Body of pancreas (tissue), 4 donors: ENCODE data around the gene NRDE2. TPM values are rescaled to one million over a fixed set of nuclear protein-coding genes. Genes with fewer than 3 reads are reported as not detected.

Source experiments
- ATAC-seq: fragments of 150-250 bp; one replicate; pipeline ENCODE4 v1.9.1; 2016
- DNase-seq, 4 donors: peaks; one replicate each; pipeline ENCODE4 v3.0.0-alpha.2; 2019
- H3K27ac ChIP-seq, 4 donors: fragments of 200-600 bp; sonication (generic); 1 replicate in 3 of 4; 2 replicates in 1 of 4; pipeline versions ENCODE4 v1.5.1 to v1.6.1; 2016 to 2019; ENCODE audit warnings: mild to moderate bottlenecking in 1 of 4, mixed read lengths in 1 of 4, moderate library complexity in 1 of 4
- H3K27me3 ChIP-seq, 2 donors: fragments of 200-600 bp; sonication (generic); one replicate each; pipeline ENCODE4 v1.6.0; 2016; ENCODE audit warnings: mild to moderate bottlenecking in 1 of 2
- H3K36me3 ChIP-seq, 2 donors: fragments of 200-600 bp; sonication (generic); replicated peaks in 1 of 2; 2 replicates each; pipeline ENCODE4 v1.5.1; 2016; ENCODE audit warnings: low read depth in 2 of 2; ENCODE audit not compliant: insufficient read depth in 1 of 2
- H3K4me1 ChIP-seq: fragments of 200-600 bp; sonication (generic); one replicate; pipeline ENCODE4 v1.6.0; 2016
- H3K4me3 ChIP-seq, 2 donors: fragments of 200-600 bp; sonication (generic); 1 replicate in 1 of 2; 2 replicates in 1 of 2; pipeline ENCODE4 v1.5.1; 2016 to 2019
- H3K9me3 ChIP-seq, 3 donors: fragments of 200-600 bp; sonication (generic); 1 replicate in 2 of 3; 2 replicates in 1 of 3; pipeline ENCODE4 v1.5.1; 2016
- POLR2A ChIP-seq, 3 donors: fragments of 450-650 bp; IDR thresholded peaks; one replicate each; pipeline ENCODE4 v1.6.1; 2016; ENCODE audit warnings: antibody characterized with exemption in 3 of 3, mild to moderate bottlenecking in 2 of 3
- WGBS, 2 donors: methylation state at CpG; one replicate each; pipeline ENCODE4 v1.1.5; 2017; 5-methylcytosine and 5-hydroxymethylcytosine counted together
- intact Hi-C: fragments of 100-400 bp; cut with DNase I; formaldehyde crosslinking; loops from one replicate; pipeline ENCODE4 v1.15.1; 2023
- total RNA-seq, 2 donors: library from RNA; depleted of rRNA; stranded (reverse); fragments of >200 nt; gene quantifications; one replicate each; pipeline ENCODE4 v1.1.0, GENCODE V29; 2016
- TF ChIP-seq, protein P1 (sequence below), 7 experiments: fragments of 450-650 bp in 4 of 7; fragments of 200-600 bp in 3 of 7; sonication (generic) in 3 of 7; IDR thresholded peaks; one replicate each; pipeline ENCODE4 v1.5.1; 2016 to 2019; ENCODE audit warnings: antibody characterized with exemption in 7 of 7

Gene NRDE2
- total RNA-seq, 2 donors from 2014 or later, result 11.7 to 65.6 TPM

DNA sequence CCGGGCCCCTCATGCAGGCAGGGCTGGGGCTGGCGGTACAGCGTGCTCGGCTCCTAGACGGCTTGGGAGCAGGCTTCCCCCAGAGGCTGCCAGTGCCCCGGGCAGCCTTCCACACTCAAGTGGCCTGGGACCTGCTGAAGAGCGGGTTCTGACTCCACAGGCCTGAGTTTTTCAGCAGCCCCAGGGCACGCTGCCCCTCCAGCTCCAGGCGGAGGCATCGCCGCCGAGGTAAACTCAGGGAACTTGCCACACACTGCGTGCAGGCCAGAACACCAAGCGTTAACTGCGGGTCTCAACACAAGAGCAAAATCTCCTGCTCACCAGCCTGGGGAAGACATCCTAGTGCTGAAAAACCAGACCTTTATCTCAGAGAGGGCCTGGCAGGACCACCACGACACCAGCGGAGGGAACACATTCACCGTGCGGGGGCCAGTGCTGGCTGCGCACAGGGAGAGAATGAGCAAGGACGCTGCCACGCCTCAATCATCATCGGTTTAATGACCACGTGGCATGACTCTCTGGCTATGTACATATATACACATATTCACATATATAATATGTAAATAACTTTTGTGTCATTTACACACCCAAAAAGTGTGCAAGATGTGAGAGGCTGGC, 54.1 kb downstream of the NRDE2 start:
- Histone ChIP-seq H3K27ac (no peak overlapping the region), H3K4me3 (no peak overlapping the region), H3K4me1 (no peaks in the 10 kb centered on the region), H3K27me3 (no peaks in the 10 kb centered on the region), H3K36me3 (peaks cover 5 to 17% of the 10 kb centered on the region in 2 donors), H3K9me3 (no peaks in the 10 kb centered on the region)
- no peak for TF ChIP-seq POLR2A (IDR thresholded peaks at IDR 0.05)
- TF ChIP-seq, protein P1, sequence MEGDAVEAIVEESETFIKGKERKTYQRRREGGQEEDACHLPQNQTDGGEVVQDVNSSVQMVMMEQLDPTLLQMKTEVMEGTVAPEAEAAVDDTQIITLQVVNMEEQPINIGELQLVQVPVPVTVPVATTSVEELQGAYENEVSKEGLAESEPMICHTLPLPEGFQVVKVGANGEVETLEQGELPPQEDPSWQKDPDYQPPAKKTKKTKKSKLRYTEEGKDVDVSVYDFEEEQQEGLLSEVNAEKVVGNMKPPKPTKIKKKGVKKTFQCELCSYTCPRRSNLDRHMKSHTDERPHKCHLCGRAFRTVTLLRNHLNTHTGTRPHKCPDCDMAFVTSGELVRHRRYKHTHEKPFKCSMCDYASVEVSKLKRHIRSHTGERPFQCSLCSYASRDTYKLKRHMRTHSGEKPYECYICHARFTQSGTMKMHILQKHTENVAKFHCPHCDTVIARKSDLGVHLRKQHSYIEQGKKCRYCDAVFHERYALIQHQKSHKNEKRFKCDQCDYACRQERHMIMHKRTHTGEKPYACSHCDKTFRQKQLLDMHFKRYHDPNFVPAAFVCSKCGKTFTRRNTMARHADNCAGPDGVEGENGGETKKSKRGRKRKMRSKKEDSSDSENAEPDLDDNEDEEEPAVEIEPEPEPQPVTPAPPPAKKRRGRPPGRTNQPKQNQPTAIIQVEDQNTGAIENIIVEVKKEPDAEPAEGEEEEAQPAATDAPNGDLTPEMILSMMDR (IDR thresholded peaks at IDR 0.05), result no peak
- DNase-seq (no peak), ATAC-seq (no peak)
- 88 to 96% methylated on average over 13 to 20 of the region's 24 CpGs for WGBS, 2 donors
- intact Hi-C loops, result no loop called here

DNA sequence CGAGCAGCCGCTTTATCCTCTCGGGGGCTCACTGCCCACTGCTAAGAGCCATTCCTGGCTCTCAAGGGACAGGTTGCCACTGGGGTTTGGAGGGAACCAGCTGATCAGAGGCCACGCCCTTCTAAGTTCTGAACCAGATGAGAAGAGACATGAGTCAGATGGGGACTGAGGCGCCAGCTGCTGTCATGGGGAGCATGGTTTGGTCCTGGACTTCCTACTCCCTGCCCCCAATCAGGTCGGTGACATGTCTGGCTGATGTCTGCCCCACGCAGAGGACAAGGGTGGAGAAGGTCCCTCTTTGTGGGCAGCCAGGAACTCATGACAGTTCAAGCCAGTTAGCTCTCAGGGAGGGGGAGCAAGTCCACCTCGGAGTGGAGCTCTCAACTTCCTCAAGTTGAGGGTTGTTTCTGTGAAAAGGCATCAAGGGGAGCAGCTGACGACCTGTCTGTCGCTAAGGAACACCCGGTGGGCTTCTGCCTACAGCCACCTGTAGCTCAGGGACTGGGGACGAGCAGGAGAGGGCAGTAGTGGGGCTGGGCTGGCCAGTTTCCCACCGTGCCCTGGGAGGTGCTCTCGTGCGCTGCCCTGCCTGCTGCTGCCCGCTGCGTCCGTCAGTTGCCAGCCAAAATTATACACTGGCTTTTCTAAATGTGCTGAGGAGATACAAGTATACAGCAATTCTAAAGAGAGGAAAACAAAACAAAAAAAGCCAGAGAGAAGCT, 54.9 kb downstream of the NRDE2 start:
- Histone ChIP-seq H3K36me3 (peaks cover 8 to 22% of the 10 kb centered on the region in 2 donors), H3K27ac (no peak overlapping the region), H3K4me3 (no peak overlapping the region), H3K4me1 (no peaks in the 10 kb centered on the region), H3K9me3 (no peaks in the 10 kb centered on the region), H3K27me3 (no peaks in the 10 kb centered on the region)
- intact Hi-C loops, result no loop called here
- no peak for ATAC-seq
- no peak for TF ChIP-seq POLR2A (IDR thresholded peaks at IDR 0.05)
- TF ChIP-seq, protein P1 (IDR thresholded peaks at IDR 0.05), result no peak
- 80 to 86% methylated on average over 14 to 18 of the region's 18 CpGs for WGBS, 2 donors
- no peak for DNase-seq

DNA sequence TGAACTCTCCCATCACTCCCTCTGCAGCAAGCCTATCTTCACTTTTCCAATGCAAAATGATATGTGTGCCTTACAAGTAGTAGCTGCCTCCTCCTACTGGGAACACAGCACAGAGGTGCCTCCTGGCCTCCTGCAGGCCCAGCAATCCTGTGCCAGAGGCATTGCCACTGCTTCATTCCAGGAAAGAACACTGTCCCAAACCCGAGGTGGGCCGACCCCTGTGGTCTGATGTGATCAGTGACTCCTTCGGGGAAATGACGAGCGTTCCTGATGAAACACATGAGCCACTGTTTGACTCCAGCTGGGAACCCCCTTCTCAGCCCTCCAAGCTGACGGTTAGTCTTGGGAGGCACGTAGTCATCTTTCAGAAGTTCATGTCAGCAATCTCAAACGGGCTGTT, 55.9 kb downstream of the NRDE2 start:
- intact Hi-C loops, result no loop called here
- ATAC-seq, result no peak
- 81 to 83% methylated on average over 8 of the region's 8 CpGs for WGBS, 2 donors
- peaks cover 8 to 27% of the 10 kb centered on the region in 2 donors for H3K36me3 ChIP-seq
- no peaks in the 10 kb centered on the region for H3K27me3 ChIP-seq
- H3K27ac ChIP-seq, result peak overlapping the region in 1 of 4 donors; percentile 44
- no peak overlapping the region for H3K4me3 ChIP-seq
- TF ChIP-seq, protein P1 (IDR thresholded peaks at IDR 0.05), result no peak
- H3K4me1 ChIP-seq, result no peaks in the 10 kb centered on the region
- no peaks in the 10 kb centered on the region for H3K9me3 ChIP-seq
- no peak for DNase-seq

DNA sequence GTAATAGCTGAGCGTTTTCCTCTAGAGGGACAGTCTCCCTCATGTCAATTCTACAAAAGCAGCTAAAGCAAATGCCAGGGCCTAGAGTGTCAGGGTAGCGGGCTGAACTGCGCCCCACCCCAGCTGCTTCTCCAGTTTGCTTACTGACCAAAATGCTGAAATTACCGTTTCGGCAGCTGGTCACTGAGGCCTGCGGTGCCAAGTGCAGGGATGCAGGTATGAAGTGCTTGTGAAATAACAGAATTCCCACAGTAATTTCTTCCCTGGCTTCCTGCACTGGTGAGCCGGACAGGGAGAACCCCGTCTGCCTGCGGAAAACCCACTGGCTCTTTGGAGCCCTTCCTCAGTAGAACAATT, 56.3 kb downstream of the NRDE2 start:
- peaks cover 8 to 27% of the 10 kb centered on the region in 2 donors for H3K36me3 ChIP-seq
- TF ChIP-seq POLR2A (IDR thresholded peaks at IDR 0.05), result no peak
- WGBS, 2 donors, result 82 to 84% methylated on average over 7 to 9 of the region's 9 CpGs
- no peaks in the 10 kb centered on the region for H3K4me1 ChIP-seq
- no peaks in the 10 kb centered on the region for H3K27me3 ChIP-seq
- ATAC-seq (no peak), DNase-seq (no peak)
- peak overlapping the region in 1 of 4 donors; percentile 44 for H3K27ac ChIP-seq
- H3K9me3 ChIP-seq, result no peaks in the 10 kb centered on the region
- intact Hi-C loops, result no loop called here
- H3K4me3 ChIP-seq, result no peak overlapping the region

DNA sequence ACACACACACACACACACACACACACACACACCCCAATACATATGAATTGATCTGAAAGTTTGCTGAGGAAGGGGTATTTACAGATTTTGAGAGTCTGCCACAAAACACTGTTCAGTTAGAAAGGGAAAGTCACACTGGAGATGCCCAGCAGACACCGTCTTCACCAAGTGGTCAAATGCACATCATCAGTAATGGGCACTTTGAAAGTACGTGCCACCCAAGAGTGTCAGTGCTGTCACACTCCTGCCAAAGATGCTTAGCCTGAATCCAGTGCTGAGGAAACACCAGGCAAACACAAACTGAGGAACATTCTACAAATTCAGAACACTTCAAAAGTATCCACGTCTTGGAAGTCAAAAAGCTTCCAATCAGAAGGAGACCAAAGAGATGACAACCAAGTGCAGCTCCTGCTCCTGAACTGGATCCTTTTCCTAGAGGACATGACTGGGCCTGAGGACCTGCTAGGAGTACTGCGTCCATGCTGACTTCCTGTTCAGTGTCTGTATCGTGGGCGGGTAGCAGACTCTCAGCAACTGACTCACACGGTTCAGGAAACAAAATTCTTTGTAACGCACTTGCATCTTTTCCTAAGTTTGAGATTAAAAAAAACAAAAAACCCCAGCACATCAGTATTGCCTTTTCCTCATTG, 56.8 kb downstream of the NRDE2 start:
- Histone ChIP-seq H3K9me3 (no peaks in the 10 kb centered on the region), H3K4me1 (no peaks in the 10 kb centered on the region), H3K27ac (peak overlapping the region in 1 of 4 donors; percentile 44), H3K36me3 (peaks cover 8 to 29% of the 10 kb centered on the region in 2 donors), H3K4me3 (no peak overlapping the region), H3K27me3 (no peaks in the 10 kb centered on the region)
- 76 to 77% methylated on average over 8 of the region's 8 CpGs for WGBS, 2 donors
- DNase-seq (peak in 1 of 4 donors; percentile 41), ATAC-seq (no peak)
- intact Hi-C loops, result no loop called here
- TF ChIP-seq, protein P1 (IDR thresholded peaks at IDR 0.05), result no peak
- no peak for TF ChIP-seq POLR2A (IDR thresholded peaks at IDR 0.05)
